ENCODE measurements around the gene RRAD.
"Not testable (repeated sequence)": the region's sequence is repeated elsewhere in the genome, so short reads cannot be mapped to it uniquely, and the experiment has no call there.

Gene RRAD

DNA sequence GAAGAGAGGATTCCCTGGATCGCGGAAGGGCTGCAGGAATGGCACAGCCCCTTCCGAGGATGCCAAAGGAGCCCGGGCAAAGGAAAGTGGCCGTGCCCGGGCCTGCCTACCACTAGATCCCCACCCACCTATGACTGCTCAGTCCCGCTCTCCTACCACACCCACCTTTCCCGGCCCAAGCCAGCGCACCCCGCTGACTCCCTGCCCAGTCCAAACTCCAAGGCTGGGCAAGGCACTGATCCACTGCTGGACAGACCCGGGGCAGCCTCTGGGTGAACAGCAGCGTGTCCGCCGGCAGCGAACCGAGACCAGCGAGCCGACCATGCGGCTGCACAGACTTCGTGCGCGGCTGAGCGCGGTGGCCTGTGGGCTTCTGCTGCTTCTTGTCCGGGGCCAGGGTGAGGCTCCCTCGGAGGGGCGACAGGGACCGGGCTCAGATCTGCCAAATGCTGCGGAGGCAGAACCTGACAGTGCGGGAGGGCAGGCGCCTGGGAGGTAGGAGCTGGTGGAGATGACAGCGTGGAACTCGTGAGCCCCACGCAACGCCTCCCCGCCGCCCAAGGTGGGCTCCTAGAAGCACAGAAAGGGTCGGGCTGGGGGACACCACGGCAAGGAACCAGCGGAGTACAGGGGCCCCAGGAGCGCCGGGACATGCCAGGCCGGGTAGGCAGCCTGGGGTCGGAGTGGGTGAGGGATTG, 10.1 kb upstream of the RRAD start, which contains the start of gene CES2:
Gene CES2, plus strand, starts transcription at position 203 of the 698 bp plus-strand sequence. Its CDS starts 120 bp downstream, at position 323.
- H3K27me3 ChIP-seq (ENCODE audit: insufficient read depth, poor library complexity, severe bottlenecking), result no peaks in the 10 kb centered on the region
- H3K27ac ChIP-seq (replicated peaks), result peak within 1 kb of the TSS; percentile 89
- peak within 1 kb of the TSS; percentile 100 for H3K4me3 ChIP-seq (replicated peaks; ENCODE audit: insufficient read depth, low read length)
- DNase-seq (ENCODE audit: low read depth in 1 of 2, low spot score in 1 of 2), result no peak
- TF ChIP-seq SPI1 (IDR thresholded peaks at IDR 0.05; ENCODE audit: borderline replicate concordance, low read depth), result no peak
- TF ChIP-seq GABPA (IDR thresholded peaks at IDR 0.05; ENCODE audit: low read depth), result no peak
- TF ChIP-seq, protein P1, sequence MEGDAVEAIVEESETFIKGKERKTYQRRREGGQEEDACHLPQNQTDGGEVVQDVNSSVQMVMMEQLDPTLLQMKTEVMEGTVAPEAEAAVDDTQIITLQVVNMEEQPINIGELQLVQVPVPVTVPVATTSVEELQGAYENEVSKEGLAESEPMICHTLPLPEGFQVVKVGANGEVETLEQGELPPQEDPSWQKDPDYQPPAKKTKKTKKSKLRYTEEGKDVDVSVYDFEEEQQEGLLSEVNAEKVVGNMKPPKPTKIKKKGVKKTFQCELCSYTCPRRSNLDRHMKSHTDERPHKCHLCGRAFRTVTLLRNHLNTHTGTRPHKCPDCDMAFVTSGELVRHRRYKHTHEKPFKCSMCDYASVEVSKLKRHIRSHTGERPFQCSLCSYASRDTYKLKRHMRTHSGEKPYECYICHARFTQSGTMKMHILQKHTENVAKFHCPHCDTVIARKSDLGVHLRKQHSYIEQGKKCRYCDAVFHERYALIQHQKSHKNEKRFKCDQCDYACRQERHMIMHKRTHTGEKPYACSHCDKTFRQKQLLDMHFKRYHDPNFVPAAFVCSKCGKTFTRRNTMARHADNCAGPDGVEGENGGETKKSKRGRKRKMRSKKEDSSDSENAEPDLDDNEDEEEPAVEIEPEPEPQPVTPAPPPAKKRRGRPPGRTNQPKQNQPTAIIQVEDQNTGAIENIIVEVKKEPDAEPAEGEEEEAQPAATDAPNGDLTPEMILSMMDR (IDR thresholded peaks at IDR 0.05; ENCODE audit: insufficient read depth, low read length), result no peak

DNA sequence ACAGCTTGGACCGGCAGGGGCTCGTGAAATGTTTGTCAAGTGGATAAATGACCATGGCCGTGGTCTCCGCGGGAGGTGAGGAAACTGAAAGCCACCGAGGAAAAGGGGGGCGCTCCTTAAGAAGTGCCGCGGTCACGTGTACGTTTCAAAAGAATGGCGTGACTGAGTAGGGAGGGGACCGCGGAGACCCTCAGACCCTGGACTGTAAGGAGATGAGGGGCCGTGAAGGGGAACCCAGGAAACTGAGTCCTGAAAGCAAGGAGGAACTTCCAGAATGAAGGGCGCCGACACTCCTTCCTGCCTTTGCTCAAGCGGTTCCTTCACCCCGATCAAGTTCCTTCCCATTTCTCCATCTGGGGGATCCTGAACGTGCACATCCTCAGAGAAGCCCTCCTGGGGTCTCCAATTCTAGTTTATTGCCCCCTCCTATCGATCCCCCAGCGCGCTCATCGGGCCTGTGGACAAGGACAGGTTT, 9.5 kb upstream of the RRAD start:
- peak; percentile 57 for TF ChIP-seq GABPA (IDR thresholded peaks at IDR 0.05; ENCODE audit: low read depth)
- not testable (repeated sequence) for H3K27me3 ChIP-seq (ENCODE audit: insufficient read depth, poor library complexity, severe bottlenecking)
- peak in 1 of 2 experiments; percentile 36 for DNase-seq (ENCODE audit: low read depth in 1 of 2, low spot score in 1 of 2)
- Histone ChIP-seq H3K4me3 (replicated peaks; ENCODE audit: insufficient read depth, low read length) (peak overlapping the region; percentile 100), H3K27ac (replicated peaks) (peak overlapping the region; percentile 89)

DNA sequence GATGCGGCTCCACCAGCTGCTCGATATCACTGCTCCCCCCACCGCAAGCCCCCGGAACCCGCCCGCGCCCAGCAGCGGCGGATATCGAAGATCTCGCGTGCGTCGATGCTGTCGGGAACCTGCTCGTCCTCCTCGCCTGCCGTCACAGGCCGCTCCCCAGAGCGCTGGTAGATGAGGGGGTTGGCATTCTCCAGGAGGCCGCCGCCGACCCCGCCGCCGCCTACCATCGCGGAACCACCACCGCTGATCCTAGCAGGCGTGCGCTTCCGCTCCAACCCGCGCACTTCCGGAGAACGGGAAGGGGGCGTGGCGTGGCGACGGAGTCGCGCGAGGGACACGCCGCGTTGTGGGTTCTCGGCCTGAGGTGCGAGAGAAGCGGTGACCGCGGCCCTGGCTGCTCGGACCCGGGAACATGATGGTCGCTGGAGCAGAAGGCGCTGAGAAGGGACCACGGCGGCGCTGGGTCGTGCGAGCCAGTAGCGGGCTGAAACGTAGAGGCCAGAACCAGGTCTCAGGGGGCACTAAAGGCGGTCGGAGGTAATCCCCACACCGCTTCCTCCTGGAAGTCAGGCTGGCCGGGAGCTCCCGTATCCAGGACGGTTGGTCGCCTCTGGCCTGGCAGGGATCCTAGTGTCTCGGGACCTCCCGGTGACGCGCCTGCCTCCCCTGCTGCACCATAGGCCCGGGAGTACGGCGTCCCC, 9.0 kb upstream of the RRAD start, which contains the start of gene CIAO2B:
Gene CIAO2B, minus strand, starts transcription at position 265 of the 701 bp plus-strand sequence. Its CDS starts 38 bp downstream, at position 227.
- TF ChIP-seq, protein P1 (IDR thresholded peaks at IDR 0.05; ENCODE audit: insufficient read depth, low read length), result no peak
- peak; percentile 26; the same call in 1 of the 2 replicates for TF ChIP-seq SPI1 (IDR thresholded peaks at IDR 0.05; ENCODE audit: borderline replicate concordance, low read depth)
- TF ChIP-seq, protein P2, sequence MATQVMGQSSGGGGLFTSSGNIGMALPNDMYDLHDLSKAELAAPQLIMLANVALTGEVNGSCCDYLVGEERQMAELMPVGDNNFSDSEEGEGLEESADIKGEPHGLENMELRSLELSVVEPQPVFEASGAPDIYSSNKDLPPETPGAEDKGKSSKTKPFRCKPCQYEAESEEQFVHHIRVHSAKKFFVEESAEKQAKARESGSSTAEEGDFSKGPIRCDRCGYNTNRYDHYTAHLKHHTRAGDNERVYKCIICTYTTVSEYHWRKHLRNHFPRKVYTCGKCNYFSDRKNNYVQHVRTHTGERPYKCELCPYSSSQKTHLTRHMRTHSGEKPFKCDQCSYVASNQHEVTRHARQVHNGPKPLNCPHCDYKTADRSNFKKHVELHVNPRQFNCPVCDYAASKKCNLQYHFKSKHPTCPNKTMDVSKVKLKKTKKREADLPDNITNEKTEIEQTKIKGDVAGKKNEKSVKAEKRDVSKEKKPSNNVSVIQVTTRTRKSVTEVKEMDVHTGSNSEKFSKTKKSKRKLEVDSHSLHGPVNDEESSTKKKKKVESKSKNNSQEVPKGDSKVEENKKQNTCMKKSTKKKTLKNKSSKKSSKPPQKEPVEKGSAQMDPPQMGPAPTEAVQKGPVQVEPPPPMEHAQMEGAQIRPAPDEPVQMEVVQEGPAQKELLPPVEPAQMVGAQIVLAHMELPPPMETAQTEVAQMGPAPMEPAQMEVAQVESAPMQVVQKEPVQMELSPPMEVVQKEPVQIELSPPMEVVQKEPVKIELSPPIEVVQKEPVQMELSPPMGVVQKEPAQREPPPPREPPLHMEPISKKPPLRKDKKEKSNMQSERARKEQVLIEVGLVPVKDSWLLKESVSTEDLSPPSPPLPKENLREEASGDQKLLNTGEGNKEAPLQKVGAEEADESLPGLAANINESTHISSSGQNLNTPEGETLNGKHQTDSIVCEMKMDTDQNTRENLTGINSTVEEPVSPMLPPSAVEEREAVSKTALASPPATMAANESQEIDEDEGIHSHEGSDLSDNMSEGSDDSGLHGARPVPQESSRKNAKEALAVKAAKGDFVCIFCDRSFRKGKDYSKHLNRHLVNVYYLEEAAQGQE (IDR thresholded peaks at IDR 0.05; ENCODE audit: insufficient replicate concordance, low read depth), result peak; percentile 20
- TF ChIP-seq POLR2AphosphoS5 (IDR thresholded peaks at IDR 0.05; ENCODE audit: low read depth), result peak; percentile 90
- peak; percentile 90 for TF ChIP-seq GABPA (IDR thresholded peaks at IDR 0.05; ENCODE audit: low read depth)
- H3K27me3 ChIP-seq (ENCODE audit: insufficient read depth, poor library complexity, severe bottlenecking), result no peaks in the 10 kb centered on the region
- H3K4me3 ChIP-seq (replicated peaks; ENCODE audit: insufficient read depth, low read length), result peak within 1 kb of the TSS; percentile 100
- DNase-seq (ENCODE audit: low read depth in 1 of 2, low spot score in 1 of 2), result peak; percentile 80 to 87
- peak within 1 kb of the TSS; percentile 89 for H3K27ac ChIP-seq (replicated peaks)

DNA sequence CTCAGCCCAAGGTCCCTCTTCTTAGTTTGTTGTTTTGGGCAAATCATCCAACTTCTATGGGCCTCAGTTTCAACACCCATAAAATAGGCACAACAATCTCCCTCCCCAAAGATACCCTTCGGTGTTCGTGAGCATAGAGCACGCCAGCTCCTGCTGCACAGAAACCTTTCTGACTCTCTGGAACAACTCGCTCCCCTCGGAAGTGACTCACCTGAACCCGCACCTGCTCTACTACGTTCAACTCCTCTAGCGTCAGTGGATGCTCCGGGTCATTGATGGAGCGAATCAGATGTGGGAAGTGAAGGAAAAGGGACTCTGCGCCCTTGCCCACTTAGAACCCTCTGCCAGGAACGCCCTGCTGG, 8.4 kb upstream of the RRAD start:
- TF ChIP-seq POLR2AphosphoS5 (IDR thresholded peaks at IDR 0.05; ENCODE audit: low read depth), result no peak
- TF ChIP-seq, protein P2 (IDR thresholded peaks at IDR 0.05; ENCODE audit: insufficient replicate concordance, low read depth), result no peak
- TF ChIP-seq SPI1 (IDR thresholded peaks at IDR 0.05; ENCODE audit: borderline replicate concordance, low read depth), result no peak
- no peak for TF ChIP-seq GABPA (IDR thresholded peaks at IDR 0.05; ENCODE audit: low read depth)
- peak overlapping the region; percentile 100 for H3K4me3 ChIP-seq (replicated peaks; ENCODE audit: insufficient read depth, low read length)

More for the DNA sequence above, 8.4 kb upstream of the RRAD start:
- no peak for DNase-seq (ENCODE audit: low read depth in 1 of 2, low spot score in 1 of 2)
- Histone ChIP-seq H3K27me3 (ENCODE audit: insufficient read depth, poor library complexity, severe bottlenecking) (no peaks in the 10 kb centered on the region), H3K27ac (replicated peaks) (peak overlapping the region; percentile 89)

Data from HL-60 (cell line).